Cerebellar nuclear complex (tissue), 1 donor: Measurements from ENCODE around the gene LGR6.

Source experiments
- DNase-seq, 2 experiments: peaks; one replicate each; lab custom pipeline; 2025; lab: John Stamatoyannopoulos, UW

LGR6 gene

GRCh38 chr1:202268817-202269216 lies 75.2 kb downstream of the LGR6 start:
- no peak for DNase-seq

- DNase-seq, result no peak
Observed at GRCh38 chr1:202270871-202271326, 77.3 kb downstream of the LGR6 start.

GRCh38 chr1:202272103-202272845 lies 78.7 kb downstream of the LGR6 start:
- DNase-seq, result no peak

- no peak for DNase-seq
Observed at GRCh38 chr1:202274611-202275010, 81.0 kb downstream of the LGR6 start.

- DNase-seq, result no peak
Observed at GRCh38 chr1:202275061-202275770, 81.6 kb downstream of the LGR6 start.

- DNase-seq, result no peak
Observed at GRCh38 chr1:202276081-202276715, 82.6 kb downstream of the LGR6 start.

- no peak for DNase-seq
Observed at GRCh38 chr1:202276920-202277319, 83.3 kb downstream of the LGR6 start.

- no peak for DNase-seq
Observed at GRCh38 chr1:202278751-202279150, 85.2 kb downstream of the LGR6 start.

GRCh38 chr1:202279806-202280205 lies 86.2 kb downstream of the LGR6 start:
- no peak for DNase-seq

GRCh38 chr1:202280595-202280994 lies 87.0 kb downstream of the LGR6 start:
- DNase-seq, result no peak

GRCh38 chr1:202281316-202282024 lies 87.9 kb downstream of the LGR6 start:
- DNase-seq, result no peak

GRCh38 chr1:202282025-202282371 lies 88.4 kb downstream of the LGR6 start:
- no peak for DNase-seq

- no peak for DNase-seq
Observed at GRCh38 chr1:202282596-202283283, 89.1 kb downstream of the LGR6 start.

GRCh38 chr1:202283379-202283844 lies 89.8 kb downstream of the LGR6 start:
- no peak for DNase-seq

- DNase-seq, result no peak
Observed at GRCh38 chr1:202283991-202284390, 90.4 kb downstream of the LGR6 start.

- no peak for DNase-seq
Observed at GRCh38 chr1:202285908-202286307, 92.3 kb downstream of the LGR6 start.

GRCh38 chr1:202286622-202287097 lies 93.1 kb downstream of the LGR6 start:
- no peak for DNase-seq

- no peak for DNase-seq
Observed at GRCh38 chr1:202287196-202287595, 93.6 kb downstream of the LGR6 start.

- no peak for DNase-seq
Observed at GRCh38 chr1:202288177-202288576, 94.6 kb downstream of the LGR6 start.

- DNase-seq, result no peak
Observed at GRCh38 chr1:202289009-202289408, 95.4 kb downstream of the LGR6 start.

- DNase-seq, result no peak
Observed at GRCh38 chr1:202291001-202291400, 97.4 kb downstream of the LGR6 start.
